Osteocyte (in vitro differentiated cells): ENCODE data around the gene PRXL2B. TPM values are rescaled to one million over a fixed set of nuclear protein-coding genes. Genes with fewer than 3 reads are reported as not detected.
"Not testable (repeated sequence)": the region's sequence is repeated elsewhere in the genome, so short reads cannot be mapped to it uniquely, and the experiment has no call there.

ENCODE experiments used
- DNase-seq: peaks from one replicate; pipeline ENCODE4 v3.0.0; 2021; ENCODE audit warnings: mixed read lengths; ENCODE audit not compliant: unreplicated experiment; ENCODE audit errors: extremely low spot score
- H3K27ac Mint-ChIP-seq: one replicate; pipeline ENCODE4 v1.8.0; 2021; ENCODE audit warnings: mild to moderate bottlenecking, mixed read lengths; ENCODE audit not compliant: unreplicated experiment
- H3K27me3 Mint-ChIP-seq: one replicate; pipeline ENCODE4 v1.8.0; 2021; ENCODE audit warnings: mixed read lengths; ENCODE audit not compliant: unreplicated experiment
- H3K36me3 Mint-ChIP-seq: one replicate; pipeline ENCODE4 v1.8.0; 2021; ENCODE audit warnings: mixed read lengths; ENCODE audit not compliant: unreplicated experiment
- H3K4me1 Mint-ChIP-seq: one replicate; pipeline ENCODE4 v1.8.0; 2021; ENCODE audit warnings: mixed read lengths; ENCODE audit not compliant: unreplicated experiment
- H3K4me3 Mint-ChIP-seq: one replicate; pipeline ENCODE4 v1.8.0; 2021; ENCODE audit warnings: mild to moderate bottlenecking, moderate library complexity, mixed read lengths; ENCODE audit not compliant: unreplicated experiment
- H3K9me3 Mint-ChIP-seq: one replicate; pipeline ENCODE4 v1.8.0; 2021; ENCODE audit warnings: mixed read lengths; ENCODE audit not compliant: unreplicated experiment
- CTCF ChIP-seq: fragments of 200-600 bp; sonication (generic); IDR thresholded peaks from 2 replicates; pipeline ENCODE4 v1.5.0; 2021; ENCODE audit warnings: antibody characterized with exemption, mild to moderate bottlenecking, moderate library complexity
- total RNA-seq: library from RNA; stranded (reverse); gene quantifications from 2 replicates; pipeline ENCODE4 v1.2.1, GENCODE V29; 2021

PRXL2B gene
- total RNA-seq, 1 donor from 2014 or later: 24.8 TPM

GRCh38 chr1:2547210-2548067 lies 39.1 kb upstream of the PRXL2B start:
- peak overlapping the region; percentile 57 for H3K27ac Mint-ChIP-seq
- peaks cover 33% of the 10 kb centered on the region for H3K4me1 Mint-ChIP-seq

GRCh38 chr1:2548068-2548589 lies 38.4 kb upstream of the PRXL2B start:
- H3K27ac Mint-ChIP-seq: no peak overlapping the region
- no peaks in the 10 kb centered on the region for H3K27me3 Mint-ChIP-seq
- no peak overlapping the region for H3K4me3 Mint-ChIP-seq
- H3K36me3 Mint-ChIP-seq: no peaks in the 10 kb centered on the region
- H3K9me3 Mint-ChIP-seq: no peaks in the 10 kb centered on the region
- peak; percentile 96 for TF ChIP-seq CTCF
- H3K4me1 Mint-ChIP-seq: peaks cover 29% of the 10 kb centered on the region
- DNase-seq: no peak

More at GRCh38 chr1:2547210-2548067, 39.1 kb upstream of the PRXL2B start:
- Mint-ChIP-seq H3K9me3 (no peaks in the 10 kb centered on the region), H3K27me3 (no peaks in the 10 kb centered on the region), H3K36me3 (no peaks in the 10 kb centered on the region), H3K4me3 (peak overlapping the region; percentile 61)
- DNase-seq: no peak
- TF ChIP-seq CTCF: no peak

- not testable (repeated sequence) for H3K4me3 Mint-ChIP-seq, H3K27me3 Mint-ChIP-seq, DNase-seq, H3K9me3 Mint-ChIP-seq, H3K27ac Mint-ChIP-seq, H3K36me3 Mint-ChIP-seq
- H3K4me1 Mint-ChIP-seq: peaks cover 23% of the 10 kb centered on the region
These were observed 37.1 kb upstream of the PRXL2B start for GRCh38 chr1:2549367-2550029.

- not testable (repeated sequence) for H3K4me3 Mint-ChIP-seq, H3K27me3 Mint-ChIP-seq, H3K36me3 Mint-ChIP-seq, H3K9me3 Mint-ChIP-seq, H3K27ac Mint-ChIP-seq, DNase-seq
- peaks cover 15% of the 10 kb centered on the region for H3K4me1 Mint-ChIP-seq
These were observed 36.2 kb upstream of the PRXL2B start for GRCh38 chr1:2550309-2550861.

- not testable (repeated sequence) for DNase-seq, H3K27ac Mint-ChIP-seq, H3K36me3 Mint-ChIP-seq, H3K9me3 Mint-ChIP-seq, H3K27me3 Mint-ChIP-seq, H3K4me3 Mint-ChIP-seq
- peaks cover 26% of the 10 kb centered on the region for H3K4me1 Mint-ChIP-seq
These were observed 35.0 kb upstream of the PRXL2B start for GRCh38 chr1:2551544-2551943.

GRCh38 chr1:2552189-2552588 lies 34.4 kb upstream of the PRXL2B start:
- no peaks in the 10 kb centered on the region for H3K27me3 Mint-ChIP-seq

GRCh38 chr1:2553076-2553475 lies 33.5 kb upstream of the PRXL2B start:
- not testable (repeated sequence) for H3K36me3 Mint-ChIP-seq, DNase-seq, H3K9me3 Mint-ChIP-seq, H3K27ac Mint-ChIP-seq, H3K27me3 Mint-ChIP-seq, H3K4me3 Mint-ChIP-seq
- H3K4me1 Mint-ChIP-seq: peaks cover 22% of the 10 kb centered on the region

More at GRCh38 chr1:2552189-2552588, 34.4 kb upstream of the PRXL2B start:
- H3K4me3 Mint-ChIP-seq: no peak overlapping the region
- H3K36me3 Mint-ChIP-seq: no peaks in the 10 kb centered on the region
- H3K27ac Mint-ChIP-seq: no peak overlapping the region
- TF ChIP-seq CTCF: no peak
- H3K9me3 Mint-ChIP-seq: no peaks in the 10 kb centered on the region
- DNase-seq: no peak
- H3K4me1 Mint-ChIP-seq: peaks cover 25% of the 10 kb centered on the region
